ENCODE results near the gene LSM7. TPM values are rescaled to one million over a fixed set of nuclear protein-coding genes. Genes with fewer than 3 reads are reported as not detected.

LSM7 gene
- total RNA-seq, 2 experiments from 2014 or later: 164 to 321 TPM

- Histone ChIP-seq H3K36me3 (ENCODE audit: insufficient read depth, low read length) (peaks cover 35% of the 10 kb centered on the region), H4K20me1 (ENCODE audit: insufficient read depth, low read length) (no peaks in the 10 kb centered on the region; the same call in 1 of the 2 replicates), H3K79me2 (ENCODE audit: insufficient read depth, low read depth, low read length) (peaks cover 71% of the 10 kb centered on the region), H3K4me3 (ENCODE audit: low read depth, low read length, poor library complexity, severe bottlenecking) (peak overlapping the region; percentile 55), H3K9me2 (ENCODE audit: insufficient read depth, low read length) (no peaks in the 10 kb centered on the region), H3K4me1 (ENCODE audit: insufficient read depth, low read length, poor library complexity, severe bottlenecking) (peaks cover 58% of the 10 kb centered on the region), H3K27ac (ENCODE audit: low read depth, low read length, poor library complexity, severe bottlenecking) (peak overlapping the region; percentile 94), H3K4me2 (ENCODE audit: low read length) (peak overlapping the region; percentile 95), H2AFZ (ENCODE audit: low read length) (peak overlapping the region; percentile 12; the same call in 1 of the 2 replicates), H3K9me3 (ENCODE audit: low read length) (peaks cover 5% of the 10 kb centered on the region; the same call in 1 of the 2 replicates)
- ChIA-PET POLR2A (interaction anchor here (0.6 to 0.7 kb wide), 2 partner anchors 107 to 145 kb away, joined by 5 to 8 read pairs; no protein-coding TSS in a partner anchor), CTCF (ENCODE audit: unreplicated experiment) (interaction anchor here (0.5 kb wide), 1 partner anchor 34 kb away, joined by 4 read pairs; no protein-coding TSS in a partner anchor)
- peak; percentile 14 for DNase-seq (ENCODE audit: low spot score)
- intact Hi-C loops (cut with micrococcal nuclease; ENCODE audit: unreplicated experiment): loop anchor here (1.0 to 5.0 kb wide), 2 partner anchors 95 to 296 kb away; partner anchors contain the start of genes PLEKHJ1 and SF3A2
- BruUV-seq (replicated peaks): no TSS peak
- TF ChIP-seq EZH2phosphoT487 (IDR thresholded peaks at IDR 0.05; ENCODE audit: borderline replicate concordance, low read depth, low read length) (no peak), CTCF (conservative IDR thresholded peaks at IDR 0.05; ENCODE audit: low read length) (no peak)
Observed at GRCh38 chr19:2331601-2332246, 3.3 kb upstream of the LSM7 start.

- CTCF ChIA-PET (ENCODE audit: unreplicated experiment): no interaction called here
- H3K4me2 ChIP-seq (ENCODE audit: low read length): peak overlapping the region; percentile 95
- peak overlapping the region; percentile 55 for H3K4me3 ChIP-seq (ENCODE audit: low read depth, low read length, poor library complexity, severe bottlenecking)
- H3K4me1 ChIP-seq (ENCODE audit: insufficient read depth, low read length, poor library complexity, severe bottlenecking): peaks cover 66% of the 10 kb centered on the region
- H3K79me2 ChIP-seq (ENCODE audit: insufficient read depth, low read depth, low read length): peaks cover 78% of the 10 kb centered on the region
- no peak for TF ChIP-seq EZH2phosphoT487 (IDR thresholded peaks at IDR 0.05; ENCODE audit: borderline replicate concordance, low read depth, low read length)
- TF ChIP-seq CTCF (conservative IDR thresholded peaks at IDR 0.05; ENCODE audit: low read length): no peak
- no peak for DNase-seq (ENCODE audit: low spot score)
- H3K27ac ChIP-seq (ENCODE audit: low read depth, low read length, poor library complexity, severe bottlenecking): peak overlapping the region; percentile 94
- H3K9me3 ChIP-seq (ENCODE audit: low read length): peaks cover 5% of the 10 kb centered on the region; the same call in 1 of the 2 replicates
- no peaks in the 10 kb centered on the region; the same call in 1 of the 2 replicates for H4K20me1 ChIP-seq (ENCODE audit: insufficient read depth, low read length)
- intact Hi-C loops (cut with micrococcal nuclease; ENCODE audit: unreplicated experiment): loop anchor here (5.0 kb wide), 1 partner anchor 297 kb away; no protein-coding TSS in a partner anchor
- H2AFZ ChIP-seq (ENCODE audit: low read length): no peak overlapping the region
- peaks cover 39% of the 10 kb centered on the region for H3K36me3 ChIP-seq (ENCODE audit: insufficient read depth, low read length)
- no peaks in the 10 kb centered on the region for H3K9me2 ChIP-seq (ENCODE audit: insufficient read depth, low read length)
- POLR2A ChIA-PET: no interaction called here
- BruUV-seq (replicated peaks): no TSS peak
Observed at GRCh38 chr19:2330632-2331284, 2.4 kb upstream of the LSM7 start.

Measured in OCI-LY7 (cell line).